SK-N-SH (cell line): ENCODE measurements around the gene TMEM178A. TPM values are rescaled to one million over a fixed set of nuclear protein-coding genes. Genes with fewer than 3 reads are reported as not detected.

Experiments
- CTCF ChIA-PET: fragments of 300-600, 350-600 bp; formaldehyde crosslinking; extraction: SDS; loops from one replicate; lab custom pipeline; 2021; lab: Yijun Ruan, JAX
- POLR2A ChIA-PET: fragments of 350-600 bp; sonication (Branson Sonifier 250); formaldehyde crosslinking; extraction: SDS; loops from one replicate; lab custom pipeline; 2020; ENCODE audit warnings: antibody characterized with exemption, inconsistent platforms; lab: Yijun Ruan, JAX
- DNase-seq: peaks from one replicate; pipeline ENCODE4 v3.0.0; 2012
- H2AFZ ChIP-seq: fragments of 200-600 bp; sonication (generic); 2 replicates; pipeline ENCODE4 v1.8.1; 2016; ENCODE audit warnings: antibody characterized with exemption, mild to moderate bottlenecking, low read depth
- H3F3A ChIP-seq: fragments of 200-600 bp; sonication (generic); replicated peaks from 2 replicates; pipeline ENCODE3; 2016; ENCODE audit warnings: antibody characterized with exemption, mild to moderate bottlenecking; ENCODE audit not compliant: insufficient read depth
- H3K27ac ChIP-seq, 2 experiments: fragments of 200-500 bp in 1 of 2; fragments of 200-600 bp in 1 of 2; sonication (Bioruptor generic) in 1 of 2; sonication (generic), shearing (Covaris generic) in 1 of 2; 2 replicates each; pipeline versions ENCODE4 v1.5.1 to v1.6.1; 2014 to 2016; ENCODE audit warnings: low read depth in 2 of 2, inconsistent platforms in 1 of 2, low read length in 1 of 2, mild to moderate bottlenecking in 1 of 2, mixed read lengths in 1 of 2
- H3K27me3 ChIP-seq: fragments of 200-600 bp; sonication (generic), shearing (Covaris generic); 2 replicates; pipeline ENCODE4 v1.6.1; 2016; ENCODE audit warnings: mixed run types; ENCODE audit not compliant: insufficient read depth
- H3K36me3 ChIP-seq, 2 experiments: fragments of 200-500 bp in 1 of 2; fragments of 200-600 bp in 1 of 2; sonication (Bioruptor generic) in 1 of 2; sonication (generic) in 1 of 2; replicated peaks in 1 of 2; 2 replicates each; pipeline versions ENCODE3 to v1.5.1; 2014 to 2016; ENCODE audit warnings: low read length in 1 of 2, mild to moderate bottlenecking in 1 of 2; ENCODE audit not compliant: insufficient read depth in 2 of 2, control insufficient read depth in 1 of 2
- H3K4me1 ChIP-seq, 2 experiments: fragments of 200-500 bp in 1 of 2; fragments of 200-600 bp in 1 of 2; sonication (Bioruptor generic) in 1 of 2; sonication (generic), shearing (Covaris generic) in 1 of 2; 2 replicates each; pipeline versions ENCODE4 v1.5.1 to v1.6.1; 2014 to 2016; ENCODE audit warnings: low read depth in 1 of 2, low read length in 1 of 2, mixed run types in 1 of 2; ENCODE audit not compliant: insufficient read depth in 2 of 2, control insufficient read depth in 1 of 2
- H3K4me2 ChIP-seq: fragments of 200-600 bp; sonication (generic), shearing (Covaris generic); 2 replicates; pipeline ENCODE4 v1.6.1; 2017; ENCODE audit warnings: mixed run types
- H3K4me3 ChIP-seq, 2 experiments: fragments of 200-500 bp in 1 of 2; fragments of 200-600 bp in 1 of 2; sonication (Bioruptor generic) in 1 of 2; sonication (generic), shearing (Covaris generic) in 1 of 2; 2 replicates each; pipeline versions ENCODE4 v1.5.1 to v1.8.1; 2014 to 2016; ENCODE audit warnings: low read depth in 2 of 2, inconsistent platforms in 1 of 2, low read length in 1 of 2, mild to moderate bottlenecking in 1 of 2, mixed read lengths in 1 of 2, moderate library complexity in 1 of 2
- H3K79me2 ChIP-seq: fragments of 200-600 bp; sonication (generic); 2 replicates; pipeline ENCODE4 v1.8.1; 2017; ENCODE audit warnings: mild to moderate bottlenecking; ENCODE audit not compliant: insufficient read depth
- H3K9ac ChIP-seq: fragments of 200-600 bp; sonication (generic); 2 replicates; pipeline ENCODE4 v1.6.1; 2017; ENCODE audit warnings: mixed run types
- H3K9me2 ChIP-seq: fragments of 200-600 bp; sonication (generic); 2 replicates; pipeline ENCODE4 v1.6.1; 2017; ENCODE audit warnings: mixed run types
- H3K9me3 ChIP-seq: fragments of 200-600 bp; sonication (generic); 2 replicates; pipeline ENCODE4 v1.6.1; 2017; ENCODE audit warnings: mixed run types, mild to moderate bottlenecking, moderate library complexity
- H4K20me1 ChIP-seq: fragments of 200-600 bp; sonication (generic); 2 replicates; pipeline ENCODE4 v1.6.1; 2017; ENCODE audit warnings: mild to moderate bottlenecking, mixed run types; ENCODE audit not compliant: insufficient read depth
- FOSL2 ChIP-seq: IDR thresholded peaks from 2 replicates; pipeline ENCODE4 v1.4.0; 2012; ENCODE audit warnings: low read depth, mild to moderate bottlenecking, moderate library complexity, borderline replicate concordance
- FOXJ3 ChIP-seq: sonication (generic); formaldehyde crosslinking; IDR thresholded peaks from 2 replicates; pipeline ENCODE4 v1.5.1; 2020; ENCODE audit warnings: mild to moderate bottlenecking, missing genetic modification reagents
- GABPA ChIP-seq: IDR thresholded peaks from 2 replicates; pipeline ENCODE4 v1.4.0; 2012; ENCODE audit warnings: low read depth, mild to moderate bottlenecking
- IRF3 ChIP-seq: fragments of 150-350 bp; IDR thresholded peaks from 2 replicates; pipeline ENCODE4 v1.6.1; 2016; ENCODE audit warnings: mild to moderate bottlenecking, low read depth, low read length
- JUND ChIP-seq: IDR thresholded peaks from 2 replicates; pipeline ENCODE4 v1.4.0; 2012
- MAX ChIP-seq: IDR thresholded peaks from 2 replicates; pipeline ENCODE4 v1.4.0; 2012; ENCODE audit warnings: low read depth
- MEF2A ChIP-seq: IDR thresholded peaks from 2 replicates; pipeline ENCODE4 v1.4.0; 2012; ENCODE audit warnings: low read depth, borderline replicate concordance
- NFIC ChIP-seq: IDR thresholded peaks from 2 replicates; pipeline ENCODE4 v1.4.0; 2012; ENCODE audit warnings: borderline replicate concordance
- NRF1 ChIP-seq: IDR thresholded peaks from 2 replicates; pipeline ENCODE4 v1.6.1; 2012; ENCODE audit warnings: low read depth, mild to moderate bottlenecking, low read length
- PBX3 ChIP-seq: IDR thresholded peaks from 2 replicates; pipeline ENCODE4; 2012
- RAD21 ChIP-seq: IDR thresholded peaks from 2 replicates; pipeline ENCODE4 v1.6.1; 2012; ENCODE audit warnings: mild to moderate bottlenecking, low read length
- RCOR1 ChIP-seq: fragments of 150-350 bp; IDR thresholded peaks from 2 replicates; pipeline ENCODE4 v1.6.1; 2017; ENCODE audit warnings: antibody characterized with exemption, low read length
- RXRA ChIP-seq: IDR thresholded peaks from 2 replicates; pipeline ENCODE4 v1.4.0; 2012; ENCODE audit warnings: low read depth, mild to moderate bottlenecking, borderline replicate concordance
- SMC3 ChIP-seq: IDR thresholded peaks from 2 replicates; pipeline ENCODE4 v1.6.1; 2012; ENCODE audit warnings: low read depth, low read length, improper control_type of control experiment
- TEAD4 ChIP-seq: IDR thresholded peaks from 2 replicates; pipeline ENCODE4 v1.4.0; 2012; ENCODE audit warnings: mild to moderate bottlenecking, borderline replicate concordance; ENCODE audit not compliant: insufficient read depth
- YY1 ChIP-seq: IDR thresholded peaks from 2 replicates; pipeline ENCODE4 v1.4.0; 2012; ENCODE audit warnings: low read depth, mild to moderate bottlenecking
- ZBTB33 ChIP-seq: IDR thresholded peaks from 2 replicates; pipeline ENCODE4 v1.4.0; 2012; ENCODE audit warnings: low read depth, borderline replicate concordance
- WGBS: methylation state at CpG from one replicate; pipeline ENCODE4 v1.1.6; 2017; ENCODE audit warnings: low lambda C conversion rate; 5-methylcytosine and 5-hydroxymethylcytosine counted together
- polyA plus RNA-seq, 3 experiments: library from polyadenylated mRNA; depleted of rRNA; stranded (reverse); fragments of >200 nt; gene quantifications; 2 replicates each; pipeline ENCODE4 v1.2.3, GENCODE V29; 2012

TMEM178A gene
- polyA plus RNA-seq, 1 of the 3 experiments (the other 2 are of a cell fraction): 0.84 TPM

GRCh38 chr2:39642051-39642718 lies 23.5 kb upstream of the TMEM178A start (continued):
- TF ChIP-seq SMC3: no peak
- no peak for TF ChIP-seq NRF1
- peak; percentile 77; the same call in 1 of the 2 replicates for TF ChIP-seq ZBTB33
- TF ChIP-seq RAD21: no peak
- TF ChIP-seq FOXJ3 (CRISPR knock-in tag): no peak
- no peak for TF ChIP-seq IRF3
- TF ChIP-seq RXRA: peak; percentile 99
- peak; percentile 93 for TF ChIP-seq TEAD4

- H3K79me2 ChIP-seq: no peaks in the 10 kb centered on the region
- no peak overlapping the region for H3K4me2 ChIP-seq
- no peaks in the 10 kb centered on the region for H3K36me3 ChIP-seq
- POLR2A ChIA-PET: no interaction called here
- 89% methylated on average over 2 of the region's 2 CpGs for WGBS
- H3K9me3 ChIP-seq: no peaks in the 10 kb centered on the region
- no peaks in the 10 kb centered on the region; a peak in 2 of 4 replicates for H3K4me1 ChIP-seq
- peaks cover 6% of the 10 kb centered on the region for H3F3A ChIP-seq
- H3K27me3 ChIP-seq: no peaks in the 10 kb centered on the region
- DNase-seq: no peak
- no peak overlapping the region for H3K27ac ChIP-seq
- H3K9ac ChIP-seq: no peak overlapping the region
- no peaks in the 10 kb centered on the region for H3K9me2 ChIP-seq
- H3K4me3 ChIP-seq: no peak overlapping the region
- CTCF ChIA-PET: no interaction called here
- H4K20me1 ChIP-seq: no peaks in the 10 kb centered on the region
- TF ChIP-seq JUND (no peak), GABPA (no peak), RXRA (no peak), NFIC (no peak), SMC3 (no peak), FOSL2 (no peak), MEF2A (no peak), RCOR1 (no peak), IRF3 (no peak), YY1 (no peak), ZBTB33 (no peak), MAX (no peak), PBX3 (no peak)
- H2AFZ ChIP-seq: no peak overlapping the region
Observed at GRCh38 chr2:39645826-39646225, 19.9 kb upstream of the TMEM178A start.
